Progenitor cell of endocrine pancreas (in vitro differentiated cells): Measurements from ENCODE around the gene SPEN. TPM values are rescaled to one million over a fixed set of nuclear protein-coding genes. Genes with fewer than 3 reads are reported as not detected.
A peak's percentile ranks its signal among the peaks of the same experiment; 100 is the strongest.

Source experiments
- DNase-seq: peaks from one replicate; pipeline ENCODE4 v3.0.0; 2021; ENCODE audit warnings: low spot score; ENCODE audit not compliant: unreplicated experiment
- H3K27ac Mint-ChIP-seq: 2 replicates; pipeline ENCODE4 v1.8.0; 2021; ENCODE audit warnings: mild to moderate bottlenecking, moderate library complexity, mixed read lengths
- H3K27me3 Mint-ChIP-seq: 2 replicates; pipeline ENCODE4 v1.8.0; 2021; ENCODE audit warnings: mixed read lengths
- H3K36me3 Mint-ChIP-seq: 2 replicates; pipeline ENCODE4 v1.8.0; 2022; ENCODE audit warnings: mixed read lengths; ENCODE audit not compliant: insufficient read depth
- H3K4me1 Mint-ChIP-seq: 2 replicates; pipeline ENCODE4 v1.8.0; 2021; ENCODE audit warnings: low read depth, mixed read lengths
- H3K4me3 Mint-ChIP-seq: 2 replicates; pipeline ENCODE4 v1.8.0; 2021; ENCODE audit warnings: low read depth, mild to moderate bottlenecking, moderate library complexity, mixed read lengths
- H3K9me3 Mint-ChIP-seq: 2 replicates; pipeline ENCODE4 v1.8.0; 2021; ENCODE audit warnings: low read depth, mixed read lengths
- total RNA-seq: library from RNA; stranded (reverse); gene quantifications from 2 replicates; pipeline ENCODE4 v1.2.1, GENCODE V29; 2021
- TF ChIP-seq, protein P1 (sequence below): fragments of 200-600 bp; sonication (generic); IDR thresholded peaks from one replicate; pipeline ENCODE4 v1.5.0; 2021; ENCODE audit warnings: antibody characterized with exemption, mild to moderate bottlenecking; ENCODE audit not compliant: unreplicated experiment

The SPEN gene
- total RNA-seq, 1 donor from 2014 or later: 55.8 TPM

DNA sequence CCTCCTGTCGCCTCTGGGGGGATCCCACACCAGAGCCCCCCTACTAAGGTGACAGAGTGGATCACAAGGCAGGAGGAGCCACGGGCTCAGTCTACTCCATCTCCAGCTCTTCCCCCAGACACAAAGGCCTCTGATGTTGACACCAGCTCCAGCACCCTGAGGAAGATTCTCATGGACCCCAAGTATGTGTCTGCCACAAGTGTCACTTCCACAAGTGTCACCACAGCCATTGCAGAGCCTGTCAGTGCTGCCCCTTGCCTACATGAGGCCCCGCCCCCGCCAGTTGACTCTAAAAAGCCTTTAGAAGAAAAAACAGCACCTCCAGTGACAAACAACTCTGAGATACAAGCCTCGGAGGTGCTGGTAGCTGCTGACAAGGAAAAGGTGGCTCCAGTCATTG, 86.2 kb downstream of the SPEN start:
- DNase-seq: no peak
- Mint-ChIP-seq H3K9me3 (no peaks in the 10 kb centered on the region), H3K4me1 (no peaks in the 10 kb centered on the region), H3K36me3 (peaks cover 36% of the 10 kb centered on the region), H3K27me3 (no peaks in the 10 kb centered on the region), H3K4me3 (no peak overlapping the region), H3K27ac (peak overlapping the region; percentile 18)
- TF ChIP-seq, protein P1, sequence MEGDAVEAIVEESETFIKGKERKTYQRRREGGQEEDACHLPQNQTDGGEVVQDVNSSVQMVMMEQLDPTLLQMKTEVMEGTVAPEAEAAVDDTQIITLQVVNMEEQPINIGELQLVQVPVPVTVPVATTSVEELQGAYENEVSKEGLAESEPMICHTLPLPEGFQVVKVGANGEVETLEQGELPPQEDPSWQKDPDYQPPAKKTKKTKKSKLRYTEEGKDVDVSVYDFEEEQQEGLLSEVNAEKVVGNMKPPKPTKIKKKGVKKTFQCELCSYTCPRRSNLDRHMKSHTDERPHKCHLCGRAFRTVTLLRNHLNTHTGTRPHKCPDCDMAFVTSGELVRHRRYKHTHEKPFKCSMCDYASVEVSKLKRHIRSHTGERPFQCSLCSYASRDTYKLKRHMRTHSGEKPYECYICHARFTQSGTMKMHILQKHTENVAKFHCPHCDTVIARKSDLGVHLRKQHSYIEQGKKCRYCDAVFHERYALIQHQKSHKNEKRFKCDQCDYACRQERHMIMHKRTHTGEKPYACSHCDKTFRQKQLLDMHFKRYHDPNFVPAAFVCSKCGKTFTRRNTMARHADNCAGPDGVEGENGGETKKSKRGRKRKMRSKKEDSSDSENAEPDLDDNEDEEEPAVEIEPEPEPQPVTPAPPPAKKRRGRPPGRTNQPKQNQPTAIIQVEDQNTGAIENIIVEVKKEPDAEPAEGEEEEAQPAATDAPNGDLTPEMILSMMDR: no peak

DNA sequence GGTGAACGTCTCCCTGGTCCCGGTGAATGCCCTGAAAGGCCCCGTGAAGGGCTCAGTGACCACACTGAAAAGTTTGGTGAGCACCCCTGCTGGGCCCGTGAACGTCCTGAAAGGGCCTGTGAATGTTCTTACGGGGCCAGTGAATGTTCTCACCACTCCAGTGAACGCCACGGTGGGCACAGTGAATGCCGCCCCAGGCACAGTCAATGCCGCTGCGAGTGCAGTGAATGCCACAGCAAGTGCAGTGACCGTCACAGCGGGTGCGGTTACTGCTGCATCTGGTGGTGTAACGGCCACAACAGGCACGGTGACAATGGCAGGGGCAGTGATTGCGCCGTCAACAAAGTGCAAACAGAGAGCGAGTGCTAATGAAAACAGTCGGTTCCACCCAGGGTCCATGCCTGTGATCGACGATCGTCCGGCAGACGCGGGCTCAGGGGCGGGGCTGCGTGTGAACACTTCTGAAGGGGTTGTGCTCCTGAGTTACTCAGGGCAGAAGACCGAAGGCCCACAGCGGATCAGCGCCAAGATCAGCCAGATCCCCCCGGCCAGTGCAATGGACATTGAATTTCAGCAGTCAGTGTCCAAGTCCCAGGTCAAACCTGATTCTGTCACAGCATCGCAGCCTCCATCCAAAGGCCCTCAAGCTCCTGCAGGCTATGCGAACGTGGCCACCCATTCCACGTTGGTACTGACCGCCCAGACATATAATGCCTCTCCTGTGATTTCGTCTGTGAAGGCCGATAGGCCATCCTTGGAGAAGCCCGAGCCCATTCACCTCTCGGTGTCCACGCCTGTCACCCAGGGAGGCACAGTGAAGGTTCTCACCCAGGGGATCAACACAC, 86.9 kb downstream of the SPEN start:
- no peaks in the 10 kb centered on the region for H3K9me3 Mint-ChIP-seq
- DNase-seq: no peak
- peaks cover 35% of the 10 kb centered on the region for H3K36me3 Mint-ChIP-seq
- peaks cover 4% of the 10 kb centered on the region for H3K4me1 Mint-ChIP-seq
- TF ChIP-seq, protein P1: no peak
- no peak overlapping the region for H3K4me3 Mint-ChIP-seq
- no peak overlapping the region for H3K27ac Mint-ChIP-seq
- H3K27me3 Mint-ChIP-seq: no peaks in the 10 kb centered on the region

DNA sequence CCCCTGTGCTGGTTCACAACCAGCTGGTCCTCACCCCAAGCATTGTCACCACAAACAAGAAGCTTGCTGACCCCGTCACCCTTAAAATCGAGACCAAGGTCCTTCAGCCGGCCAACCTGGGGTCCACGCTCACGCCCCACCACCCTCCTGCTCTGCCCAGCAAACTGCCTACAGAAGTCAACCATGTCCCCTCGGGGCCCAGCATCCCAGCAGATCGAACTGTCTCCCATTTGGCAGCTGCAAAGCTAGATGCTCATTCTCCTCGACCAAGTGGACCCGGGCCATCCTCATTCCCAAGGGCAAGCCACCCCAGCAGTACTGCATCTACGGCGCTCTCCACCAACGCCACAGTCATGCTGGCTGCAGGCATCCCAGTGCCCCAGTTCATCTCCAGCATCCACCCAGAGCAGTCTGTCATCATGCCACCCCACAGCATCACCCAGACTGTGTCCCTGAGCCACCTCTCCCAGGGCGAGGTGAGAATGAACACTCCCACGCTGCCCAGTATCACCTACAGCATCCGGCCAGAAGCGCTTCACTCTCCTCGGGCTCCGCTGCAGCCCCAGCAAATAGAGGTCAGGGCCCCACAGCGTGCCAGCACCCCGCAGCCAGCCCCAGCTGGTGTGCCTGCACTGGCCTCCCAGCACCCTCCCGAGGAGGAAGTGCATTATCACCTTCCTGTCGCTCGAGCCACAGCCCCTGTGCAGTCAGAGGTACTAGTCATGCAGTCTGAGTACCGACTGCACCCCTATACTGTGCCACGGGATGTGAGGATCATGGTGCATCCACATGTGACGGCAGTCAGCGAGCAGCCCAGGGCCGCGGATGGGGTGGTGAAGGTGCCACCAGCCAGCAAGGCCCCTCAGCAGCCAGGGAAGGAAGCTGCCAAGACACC, 87.8 kb downstream of the SPEN start:
- no peaks in the 10 kb centered on the region for H3K27me3 Mint-ChIP-seq
- H3K4me3 Mint-ChIP-seq: no peak overlapping the region
- no peaks in the 10 kb centered on the region for H3K9me3 Mint-ChIP-seq
- H3K36me3 Mint-ChIP-seq: peaks cover 31% of the 10 kb centered on the region
- H3K27ac Mint-ChIP-seq: no peak overlapping the region
- DNase-seq: no peak
- TF ChIP-seq, protein P1: no peak
- peaks cover 4% of the 10 kb centered on the region for H3K4me1 Mint-ChIP-seq

DNA sequence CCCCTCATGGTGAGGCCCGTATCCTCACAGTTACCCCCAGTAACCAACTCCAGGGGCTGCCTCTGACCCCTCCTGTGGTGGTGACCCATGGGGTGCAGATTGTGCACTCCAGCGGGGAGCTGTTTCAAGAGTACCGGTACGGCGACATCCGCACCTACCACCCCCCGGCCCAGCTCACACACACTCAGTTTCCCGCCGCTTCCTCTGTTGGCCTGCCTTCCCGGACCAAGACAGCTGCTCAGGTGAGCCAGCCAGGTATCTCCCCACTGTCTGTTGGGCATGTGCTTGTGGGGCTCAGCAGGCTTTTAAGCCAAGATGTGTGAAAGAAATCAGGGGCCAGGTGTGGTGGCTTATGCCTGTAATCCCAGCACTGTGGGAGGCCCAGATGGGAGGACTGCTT, 88.5 kb downstream of the SPEN start:
- no peak for DNase-seq
- Mint-ChIP-seq H3K9me3 (no peaks in the 10 kb centered on the region), H3K4me3 (no peak overlapping the region), H3K4me1 (peaks cover 4% of the 10 kb centered on the region), H3K36me3 (peaks cover 28% of the 10 kb centered on the region), H3K27me3 (no peaks in the 10 kb centered on the region), H3K27ac (no peak overlapping the region)
- TF ChIP-seq, protein P1: no peak

DNA sequence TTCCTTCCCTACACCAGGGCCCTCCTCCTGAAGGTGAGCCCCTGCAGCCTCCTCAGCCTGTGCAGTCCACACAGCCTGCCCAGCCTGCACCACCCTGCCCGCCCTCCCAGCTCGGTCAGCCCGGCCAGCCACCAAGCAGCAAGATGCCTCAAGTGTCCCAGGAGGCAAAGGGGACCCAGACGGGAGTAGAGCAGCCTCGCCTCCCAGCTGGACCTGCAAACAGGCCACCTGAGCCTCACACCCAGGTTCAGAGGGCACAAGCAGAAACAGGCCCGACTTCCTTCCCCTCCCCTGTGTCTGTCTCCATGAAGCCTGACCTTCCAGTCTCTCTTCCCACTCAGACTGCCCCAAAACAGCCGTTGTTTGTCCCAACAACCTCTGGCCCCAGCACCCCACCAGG, 89.6 kb downstream of the SPEN start:
- H3K36me3 Mint-ChIP-seq: peaks cover 24% of the 10 kb centered on the region
- peak overlapping the region; percentile 86 for H3K27ac Mint-ChIP-seq
- H3K27me3 Mint-ChIP-seq: no peaks in the 10 kb centered on the region
- H3K9me3 Mint-ChIP-seq: no peaks in the 10 kb centered on the region
- H3K4me1 Mint-ChIP-seq: peaks cover 4% of the 10 kb centered on the region
- H3K4me3 Mint-ChIP-seq: no peak overlapping the region
- TF ChIP-seq, protein P1: no peak
- DNase-seq: no peak
